BJ (cell line): ENCODE measurements around the gene IGSF1. TPM values are rescaled to one million over a fixed set of nuclear protein-coding genes. Genes with fewer than 3 reads are reported as not detected.

Experiments
- CTCF ChIA-PET: fragments of 350-600 bp; formaldehyde crosslinking; extraction: SDS; loops from one replicate; lab custom pipeline; 2021; ENCODE audit warnings: antibody characterized with exemption, inconsistent platforms; lab: Yijun Ruan, JAX
- POLR2A ChIA-PET: fragments of 300-600 bp; sonication (Branson Sonifier 250); formaldehyde crosslinking; extraction: SDS; loops from one replicate; lab custom pipeline; 2021; ENCODE audit warnings: antibody characterized with exemption; lab: Charles Lee
- DNase-seq: peaks from one replicate; pipeline ENCODE4 v3.0.0-alpha.2; 2011; ENCODE audit warnings: low read depth
- H3K27me3 ChIP-seq: 2 replicates; pipeline ENCODE4 v1.6.0; 2011; ENCODE audit warnings: low read length; ENCODE audit not compliant: control insufficient read depth, insufficient read depth
- H3K36me3 ChIP-seq: 2 replicates; pipeline ENCODE4 v1.5.1; 2011; ENCODE audit warnings: low read length; ENCODE audit not compliant: control insufficient read depth, insufficient read depth
- H3K4me3 ChIP-seq: 2 replicates; pipeline ENCODE4 v1.5.1; 2011; ENCODE audit warnings: low read depth, mild to moderate bottlenecking, control low read depth, low read length
- CTCF ChIP-seq: IDR thresholded peaks from 2 replicates; pipeline ENCODE4 v1.5.1; 2011; ENCODE audit warnings: low read depth, mild to moderate bottlenecking, control low read depth, inconsistent platforms, low read length, moderate library complexity; ENCODE audit not compliant: insufficient read depth
- polyA plus RNA-seq: library from polyadenylated mRNA; depleted of rRNA; stranded (reverse); fragments of >200 nt; gene quantifications from 2 replicates; pipeline ENCODE4 v1.2.3, GENCODE V29; 2011

Gene IGSF1
- polyA plus RNA-seq, 1 experiment: not detected

DNA sequence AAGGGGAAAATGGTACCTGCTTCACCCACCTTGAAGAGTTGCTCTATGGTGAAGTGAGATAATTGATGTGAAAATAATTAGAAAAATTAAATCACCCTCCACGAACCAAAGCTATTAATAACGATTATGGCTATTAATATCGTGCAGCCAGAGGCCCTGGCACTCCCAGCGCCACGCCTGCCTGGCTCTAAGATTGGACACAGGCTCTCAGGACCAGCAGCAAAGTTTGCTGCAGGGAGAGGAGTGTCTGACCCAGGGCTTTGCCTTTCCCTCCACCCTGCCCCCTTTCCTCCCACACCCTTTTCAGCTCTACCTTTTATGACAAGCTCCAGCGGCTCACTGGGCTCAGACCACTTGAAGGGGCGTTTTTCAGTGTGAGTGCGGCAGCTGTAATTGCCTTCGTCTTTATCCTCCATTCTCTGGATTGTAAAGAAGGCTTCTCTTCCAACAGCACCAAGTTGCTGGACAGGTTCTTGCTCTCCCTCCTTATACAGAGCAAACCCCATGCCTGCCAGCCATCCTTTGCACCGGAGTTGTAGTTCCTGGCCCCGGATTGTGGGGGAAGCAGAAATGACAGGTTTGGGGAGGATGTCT, 11.5 kb downstream of the IGSF1 start:
- Histone ChIP-seq H3K27me3 (no peaks in the 10 kb centered on the region), H3K4me3 (no peak overlapping the region), H3K36me3 (no peaks in the 10 kb centered on the region)
- no peak for TF ChIP-seq CTCF
- no peak for DNase-seq
- CTCF ChIA-PET: no interaction called here
- POLR2A ChIA-PET: no interaction called here

- Histone ChIP-seq H3K27me3 (no peaks in the 10 kb centered on the region), H3K36me3 (no peaks in the 10 kb centered on the region), H3K4me3 (no peak overlapping the region)
- DNase-seq: no peak
- no peak for TF ChIP-seq CTCF
- ChIA-PET POLR2A (no interaction called here), CTCF (no interaction called here)
Measured at GRCh38 chrX:131273011-131273410, 16.1 kb downstream of the IGSF1 start.

DNA sequence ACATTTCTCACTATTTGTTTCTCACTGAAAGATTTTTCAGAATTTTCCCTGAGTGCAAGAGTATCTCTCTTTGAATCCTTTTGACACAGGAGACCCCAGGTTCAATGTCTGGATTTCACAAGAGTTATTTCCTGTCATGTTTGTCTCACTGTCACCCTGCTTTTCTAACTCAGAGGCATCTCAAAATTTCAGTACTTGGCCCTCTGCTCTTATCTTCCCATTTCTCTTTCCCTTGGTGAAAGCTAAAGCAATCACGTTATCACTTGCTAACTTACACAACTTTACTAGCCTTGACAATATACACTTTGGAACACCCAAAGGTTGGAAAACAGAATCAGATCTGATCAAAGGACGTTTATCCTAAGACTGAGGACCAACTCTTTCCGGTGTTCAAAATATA, 17.3 kb downstream of the IGSF1 start:
- ChIA-PET POLR2A (no interaction called here), CTCF (no interaction called here)
- no peaks in the 10 kb centered on the region for H3K36me3 ChIP-seq
- no peak for TF ChIP-seq CTCF
- no peaks in the 10 kb centered on the region for H3K27me3 ChIP-seq
- H3K4me3 ChIP-seq: no peak overlapping the region
- DNase-seq: no peak

- no peaks in the 10 kb centered on the region for H3K27me3 ChIP-seq
- no peak for DNase-seq
- TF ChIP-seq CTCF: no peak
- ChIA-PET CTCF (no interaction called here), POLR2A (no interaction called here)
- H3K4me3 ChIP-seq: no peak overlapping the region
- no peaks in the 10 kb centered on the region for H3K36me3 ChIP-seq
Measured at GRCh38 chrX:131271274-131271673, 17.8 kb downstream of the IGSF1 start.

GRCh38 chrX:131270080-131270479, 19.0 kb downstream of the IGSF1 start:
- ChIA-PET CTCF (no interaction called here), POLR2A (no interaction called here)
- no peaks in the 10 kb centered on the region for H3K27me3 ChIP-seq
- no peak for DNase-seq
- H3K36me3 ChIP-seq: no peaks in the 10 kb centered on the region
- no peak overlapping the region for H3K4me3 ChIP-seq
- TF ChIP-seq CTCF: no peak
